Measurements from ENCODE around the gene CDK14.

DNA sequence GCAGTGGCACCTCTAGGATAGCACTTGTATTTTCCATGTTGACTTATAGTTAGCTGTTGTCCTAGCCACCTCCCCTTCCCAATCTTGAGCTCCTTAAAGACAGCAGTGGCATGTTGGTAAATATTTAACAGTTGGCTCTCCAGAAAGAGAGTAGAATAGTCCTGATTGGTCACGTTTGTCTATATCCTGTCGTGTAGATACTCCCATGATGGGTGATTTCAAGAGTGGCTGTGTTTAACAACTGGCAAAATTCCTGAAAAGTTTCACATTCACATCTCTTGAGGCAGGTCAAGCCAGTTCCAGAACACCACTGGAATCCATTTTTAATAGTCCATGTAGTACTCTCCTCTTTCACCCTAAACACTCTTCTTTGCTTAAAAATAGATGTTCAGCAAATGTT, 599.9 kb downstream of the CDK14 start:
- no peak for TF ChIP-seq POLR2AphosphoS5 (IDR thresholded peaks at IDR 0.05; ENCODE audit: low read depth, low read length)
- no peak for TF ChIP-seq POLR2A (IDR thresholded peaks at IDR 0.05; ENCODE audit: low read depth, low read length)
- TF ChIP-seq TAF1 (IDR thresholded peaks at IDR 0.05; ENCODE audit: borderline replicate concordance, low read depth, low read length), result no peak
